GM19372 (cell line): ENCODE measurements around the gene ABHD2.

Source experiments
- ATAC-seq: cut with Tn5 transposase; IDR thresholded peaks from one replicate; pipeline ENCODE4 v1.9.1; 2021; ENCODE audit warnings: mild to moderate bottlenecking, low read depth, moderate library complexity; ENCODE audit not compliant: unreplicated experiment

ABHD2 gene

GRCh38 chr15:89184886-89185526 lies 96.8 kb downstream of the ABHD2 start:
- ATAC-seq, result no peak

- ATAC-seq, result no peak
Observed at GRCh38 chr15:89186803-89187202, 98.5 kb downstream of the ABHD2 start.

DNA sequence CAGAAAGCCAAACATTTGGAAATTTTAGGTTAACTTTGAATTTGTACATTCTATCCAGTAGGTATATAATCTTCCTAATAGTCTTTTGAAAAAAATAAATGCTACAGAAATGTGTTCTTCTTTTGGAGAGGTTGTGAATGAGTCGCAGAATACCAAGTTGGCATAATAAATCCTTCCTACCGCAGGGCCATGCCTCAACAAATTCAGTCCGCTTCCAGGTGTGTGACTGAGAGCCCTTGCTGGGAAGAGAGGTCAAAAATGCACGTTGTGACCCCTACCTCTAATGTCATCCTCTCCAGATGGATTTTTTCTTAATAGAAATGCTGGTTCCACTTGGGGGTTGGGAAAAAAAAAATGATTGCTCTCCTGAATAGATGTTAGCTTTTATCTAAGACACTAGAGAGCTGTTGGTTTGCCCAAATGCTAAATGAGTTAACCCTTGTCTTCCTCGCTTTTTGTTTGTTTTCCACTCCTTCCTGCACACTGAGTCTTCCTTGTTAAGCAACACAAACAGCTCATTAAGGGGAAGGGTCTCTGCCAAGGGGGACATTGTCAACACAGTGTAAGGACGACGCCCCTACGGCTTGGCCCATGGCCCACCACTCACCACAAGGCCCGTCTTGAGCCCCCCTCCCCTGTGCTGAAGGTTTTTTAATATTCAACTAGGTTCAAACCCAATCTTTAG lies 99.2 kb downstream of the ABHD2 start:
- ATAC-seq, result no peak

DNA sequence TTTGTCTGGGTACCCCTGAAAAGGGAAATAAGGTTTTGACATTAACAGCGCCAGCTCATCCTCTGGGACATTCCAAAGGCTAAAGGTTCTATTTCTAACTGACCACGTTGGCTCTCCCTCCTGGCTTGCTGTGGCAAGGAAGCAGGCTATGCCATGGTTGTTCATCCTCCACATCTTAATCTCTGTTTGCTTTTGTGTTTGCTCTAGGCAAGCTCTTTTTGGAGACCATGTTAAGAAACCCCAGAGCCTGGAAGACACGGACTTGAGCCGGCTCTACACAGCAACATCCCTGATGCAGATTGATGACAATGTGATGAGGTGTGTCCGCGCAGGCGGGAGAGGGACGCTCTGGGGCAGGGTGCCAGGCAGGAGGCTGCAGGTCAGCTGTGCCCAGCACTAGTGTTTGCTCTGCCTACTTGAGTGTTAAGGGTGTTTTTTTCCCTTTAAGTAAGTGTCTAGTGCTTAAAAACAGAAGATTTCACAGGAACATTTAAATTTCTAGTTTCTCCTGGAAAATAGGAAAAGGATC lies 99.8 kb downstream of the ABHD2 start:
- ATAC-seq, result no peak

DNA sequence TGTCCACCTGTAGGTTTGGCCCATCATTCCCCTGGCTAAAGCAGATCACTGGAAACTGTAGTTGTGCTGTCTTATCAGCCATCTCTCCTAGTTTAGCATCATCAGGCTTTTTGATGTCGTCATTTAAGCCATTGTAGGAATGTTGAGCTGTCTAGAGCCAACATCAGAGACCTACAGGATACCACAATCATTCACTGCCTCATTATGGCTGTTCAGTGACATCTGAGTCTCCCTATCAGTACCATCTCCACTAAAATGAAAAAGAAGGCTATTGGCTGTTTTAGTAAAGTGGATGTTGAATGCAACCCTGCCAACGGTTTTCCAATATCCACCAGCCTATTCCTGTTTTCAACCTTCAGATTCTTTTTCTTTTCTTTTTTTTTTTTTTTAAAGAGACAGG lies 103.9 kb downstream of the ABHD2 start:
- ATAC-seq, result no peak

- ATAC-seq, result no peak
Observed at GRCh38 chr15:89192766-89193165, 104.5 kb downstream of the ABHD2 start.

GRCh38 chr15:89194608-89195007 lies 106.4 kb downstream of the ABHD2 start:
- ATAC-seq, result no peak

DNA sequence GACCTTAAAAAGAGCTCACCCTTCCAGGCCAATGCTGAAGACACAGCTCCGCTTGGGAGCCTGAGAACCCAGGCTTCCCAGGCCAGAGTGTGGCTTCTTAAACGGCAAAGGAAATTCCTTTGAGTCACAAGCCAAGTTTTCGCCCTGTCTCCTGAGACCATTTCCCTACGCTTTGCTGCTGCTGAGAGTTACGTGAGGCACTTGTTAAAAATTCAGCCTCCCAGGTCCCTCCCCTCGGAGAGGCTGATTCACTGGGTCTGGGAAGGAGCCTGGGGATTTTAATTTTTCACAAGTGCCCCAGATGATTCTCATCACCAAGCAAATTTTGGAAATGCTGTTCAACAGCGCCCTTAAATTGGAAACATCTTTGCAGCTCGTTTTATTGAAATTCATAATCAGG lies 107.6 kb downstream of the ABHD2 start:
- ATAC-seq, result no peak

DNA sequence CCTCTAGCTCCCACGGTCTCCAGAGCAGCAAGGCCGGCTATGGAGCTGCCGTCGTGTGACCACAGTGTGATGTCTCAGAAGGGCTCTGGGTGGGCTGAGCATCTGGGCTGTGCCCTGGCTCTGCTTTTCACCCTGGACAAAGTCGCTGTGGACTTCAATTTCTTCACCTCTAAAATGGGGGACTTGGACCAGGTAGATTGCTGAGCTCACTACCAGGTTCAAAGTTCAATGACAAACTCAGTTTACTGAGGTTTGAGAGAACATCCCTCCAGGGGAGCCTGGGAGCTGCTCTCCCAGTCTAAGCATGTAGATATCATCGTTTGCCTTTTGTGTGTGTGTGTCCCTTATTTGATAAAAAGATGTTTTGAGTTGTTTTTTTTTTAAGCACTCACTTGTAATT lies 108.0 kb downstream of the ABHD2 start:
- ATAC-seq, result no peak

- no peak for ATAC-seq
Observed at GRCh38 chr15:89196994-89197393, 108.7 kb downstream of the ABHD2 start.

- no peak for ATAC-seq
Observed at GRCh38 chr15:89197503-89197971, 109.3 kb downstream of the ABHD2 start.

DNA sequence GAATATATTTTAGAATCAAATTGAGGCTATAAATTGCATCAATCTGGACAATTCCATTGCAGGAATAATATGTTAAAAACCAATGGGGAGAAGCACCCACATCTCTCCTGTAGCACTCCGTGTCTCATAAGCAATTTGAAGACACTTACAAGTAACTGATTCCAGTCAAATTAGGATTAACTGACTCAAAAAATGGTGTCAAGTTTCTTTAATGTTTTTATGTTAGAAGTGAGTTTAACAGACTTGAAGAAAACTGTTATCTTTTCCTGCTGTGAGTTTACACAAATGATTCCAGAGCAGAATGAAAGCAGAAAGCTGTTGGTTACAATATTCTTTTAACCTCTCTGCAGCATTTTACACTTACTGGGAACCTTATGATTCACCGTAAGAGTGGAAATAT lies 109.9 kb downstream of the ABHD2 start:
- no peak for ATAC-seq

DNA sequence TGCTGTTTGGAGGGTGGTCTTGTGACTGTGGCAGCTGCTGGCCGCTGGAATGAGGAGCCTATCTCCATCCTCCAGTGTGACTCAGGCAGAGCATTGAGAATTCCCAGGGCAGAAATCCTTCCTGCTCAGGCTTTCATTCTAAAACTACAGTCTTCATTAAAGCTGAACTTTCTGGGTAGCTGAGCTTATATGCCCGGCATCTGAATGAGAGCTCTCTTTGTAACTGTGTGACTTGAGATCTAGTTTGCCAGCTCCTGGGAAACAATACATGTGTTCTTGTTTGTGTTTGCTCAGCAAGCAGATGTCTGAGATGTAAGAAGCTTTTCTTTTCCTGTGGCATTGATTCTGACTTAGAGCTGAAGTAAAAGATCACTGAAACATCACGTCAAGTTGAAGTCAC lies 110.7 kb downstream of the ABHD2 start:
- no peak for ATAC-seq

DNA sequence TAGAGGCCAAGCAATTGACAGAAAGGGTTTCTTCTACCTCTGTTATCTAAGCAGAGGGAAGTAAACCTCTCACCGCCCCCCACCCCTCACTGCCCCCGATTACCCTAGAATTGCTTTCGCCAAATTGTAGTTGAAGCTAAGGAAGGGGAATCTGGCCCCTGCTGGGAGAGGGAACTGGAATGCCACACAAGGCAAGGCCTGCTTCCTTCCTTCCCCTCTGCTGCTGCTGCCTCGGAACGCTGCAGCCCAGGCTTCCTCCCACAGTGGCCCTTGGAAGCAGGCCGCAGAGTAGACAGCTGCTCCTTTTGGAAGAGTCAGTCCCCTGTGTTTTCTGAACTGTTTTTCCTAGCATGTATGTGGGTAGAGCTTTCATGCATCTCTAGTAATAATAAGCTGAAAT lies 111.5 kb downstream of the ABHD2 start:
- ATAC-seq, result no peak

DNA sequence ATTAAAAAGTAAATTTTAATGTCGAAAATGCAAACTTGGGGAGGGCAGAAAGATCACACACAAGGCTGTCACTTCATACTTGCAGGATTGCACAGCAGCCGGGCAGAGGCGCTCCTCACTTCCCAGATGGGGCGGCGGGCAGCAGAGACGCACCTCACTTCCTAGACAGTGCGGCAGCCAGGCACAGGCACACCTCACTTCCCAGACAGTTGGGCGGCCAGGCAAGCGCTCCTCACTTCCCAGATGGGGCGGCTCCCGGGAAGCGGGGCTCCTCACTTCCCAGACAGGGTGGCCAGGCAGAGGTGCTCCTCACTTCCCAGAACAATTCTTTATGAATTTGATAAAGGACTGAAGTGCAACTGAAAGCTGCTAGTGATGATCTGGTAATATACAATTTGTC lies 111.9 kb downstream of the ABHD2 start:
- no peak for ATAC-seq

DNA sequence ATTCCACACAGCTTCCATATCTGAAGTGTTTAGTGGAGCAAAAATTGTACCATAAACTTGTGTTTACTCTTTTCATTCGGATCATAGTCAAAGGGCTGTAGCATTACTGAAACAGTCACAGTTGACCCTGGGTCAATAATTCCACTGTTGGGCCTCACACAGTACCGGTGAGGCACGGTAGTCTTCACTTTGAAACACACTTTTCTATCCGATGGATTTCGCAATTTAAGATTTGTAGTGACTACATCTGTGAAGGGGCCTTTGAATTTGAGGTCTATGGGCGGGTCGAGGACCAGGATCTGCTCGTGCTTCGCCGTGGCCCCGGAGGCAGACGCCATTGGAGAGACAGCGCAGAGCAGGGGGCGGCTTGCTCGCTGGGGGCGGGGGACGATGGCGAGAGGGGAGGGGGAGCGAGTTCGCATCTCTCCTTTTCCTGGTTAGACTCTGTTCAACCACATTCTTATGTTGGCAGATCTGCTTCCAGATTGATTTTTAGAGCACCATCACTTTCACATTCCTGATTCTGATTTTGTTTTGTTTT lies 113.3 kb downstream of the ABHD2 start:
- ATAC-seq, result no peak

DNA sequence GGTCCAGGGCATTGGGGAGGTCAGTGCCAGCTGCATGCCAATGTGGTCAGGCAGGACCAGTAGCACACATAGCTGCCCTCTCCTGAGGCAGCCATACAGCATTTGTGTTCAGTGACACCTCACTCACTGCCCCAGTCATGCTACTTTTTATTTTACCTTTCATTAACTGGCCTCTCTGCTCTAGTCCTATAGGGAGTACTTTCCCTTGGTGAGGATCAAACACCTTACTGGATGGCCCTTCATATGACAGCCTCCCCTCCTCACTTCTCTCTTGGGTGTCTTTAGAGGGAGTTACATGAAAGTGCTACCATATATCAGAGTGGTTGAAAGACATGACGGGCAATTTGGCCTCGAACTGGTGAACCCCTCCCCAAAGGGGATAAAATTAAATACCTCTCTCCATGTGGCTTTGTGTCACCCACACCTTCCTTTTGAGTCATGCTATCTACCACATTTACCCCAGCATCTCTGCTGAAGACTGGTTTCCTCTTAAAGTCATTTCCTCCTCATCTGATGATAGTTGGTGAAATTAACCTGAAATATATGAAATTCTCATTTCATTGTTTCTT lies 115.5 kb downstream of the ABHD2 start:
- no peak for ATAC-seq

DNA sequence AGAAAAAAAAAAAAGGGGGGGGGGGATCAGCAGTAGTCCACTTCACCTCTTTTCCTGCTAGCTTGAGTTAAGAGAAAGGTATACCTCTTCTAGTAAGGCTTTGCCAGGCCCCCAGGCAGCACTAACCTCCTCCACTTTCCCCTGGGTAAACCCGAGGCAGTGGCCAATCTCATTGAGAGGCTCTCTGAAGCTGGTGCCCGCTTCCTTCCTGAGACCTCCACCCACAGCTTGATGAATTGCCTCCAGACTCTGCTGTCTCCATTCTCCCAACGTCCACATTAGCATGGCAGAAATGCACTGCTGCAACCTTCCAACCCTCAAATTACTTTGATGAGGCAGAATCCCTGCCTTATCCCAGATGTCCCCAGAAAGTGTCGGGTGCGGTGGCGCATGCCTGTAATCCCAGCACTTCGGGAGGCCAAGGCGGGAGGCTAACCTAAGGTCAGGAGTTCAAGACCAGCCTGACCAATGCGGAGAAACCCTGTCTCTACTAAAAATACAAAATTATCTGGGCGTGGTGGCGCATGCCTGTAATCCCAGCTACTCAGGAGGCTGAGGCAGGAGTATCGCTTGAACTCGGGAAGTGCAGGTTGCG lies 117.8 kb downstream of the ABHD2 start:
- ATAC-seq, result no peak

DNA sequence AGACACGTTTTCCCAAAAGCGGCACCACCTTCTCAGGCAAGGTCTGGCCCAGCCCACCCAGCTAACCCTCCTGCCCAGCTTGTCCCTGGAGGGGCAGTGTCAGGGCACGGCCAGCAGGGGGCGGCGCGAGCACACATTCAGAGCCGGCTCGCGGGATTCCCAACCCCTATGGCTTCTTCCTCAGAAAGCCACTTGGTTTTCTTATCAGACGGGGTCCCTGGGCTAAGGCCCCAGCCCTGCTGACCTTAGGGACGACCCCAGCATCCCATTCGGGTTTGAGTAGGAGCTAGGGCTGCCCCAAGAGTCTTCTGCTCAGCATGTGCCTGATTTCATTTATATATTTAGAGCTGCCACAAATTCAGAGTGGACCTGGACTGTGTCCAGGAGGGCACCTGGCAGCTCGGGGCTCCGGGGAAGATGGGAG lies 118.7 kb downstream of the ABHD2 start:
- peak; percentile 76 for ATAC-seq

DNA sequence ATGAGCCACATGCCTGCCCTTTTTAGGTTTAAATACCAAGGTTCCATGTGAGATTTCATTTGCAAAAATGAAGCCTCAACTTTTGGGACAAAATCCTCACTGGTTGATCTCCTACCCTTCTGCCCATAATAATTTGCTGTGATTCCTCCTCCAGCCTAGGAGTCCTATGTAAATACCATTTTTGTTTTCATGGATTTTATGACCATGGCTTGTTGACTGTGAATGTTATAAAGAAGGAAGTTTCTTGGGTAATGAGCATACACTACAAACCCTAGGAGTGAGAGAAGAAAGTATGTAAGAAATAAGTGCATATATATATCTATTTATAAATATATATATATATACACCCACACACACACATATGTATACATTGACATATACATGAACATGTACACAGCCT lies 120.0 kb downstream of the ABHD2 start:
- ATAC-seq, result no peak

GRCh38 chr15:89209057-89209456 lies 120.8 kb downstream of the ABHD2 start:
- ATAC-seq, result no peak
